Endodermal cell (in vitro differentiated cells): ENCODE measurements around the gene EPYC. TPM values are rescaled to one million over a fixed set of nuclear protein-coding genes. Genes with fewer than 3 reads are reported as not detected.
A peak's percentile ranks its signal among the peaks of the same experiment; 100 is the strongest.

Experiments
- DNase-seq: peaks from one replicate; pipeline ENCODE4 v3.0.0-alpha.2; 2017
- H3K27ac ChIP-seq: 2 replicates; pipeline ENCODE4 v1.5.1; 2013; ENCODE audit warnings: mild to moderate bottlenecking, low read depth, low read length, moderate library complexity
- H3K27me3 ChIP-seq: 2 replicates; pipeline ENCODE4 v1.6.1; 2013; ENCODE audit warnings: mild to moderate bottlenecking, low read length, moderate library complexity; ENCODE audit not compliant: insufficient read depth, control insufficient read depth, poor library complexity, severe bottlenecking
- H3K36me3 ChIP-seq: 2 replicates; pipeline ENCODE4 v1.7.0; 2013; ENCODE audit warnings: mild to moderate bottlenecking, low read length, moderate library complexity; ENCODE audit not compliant: control insufficient read depth, insufficient read depth
- H3K4me1 ChIP-seq: one replicate; pipeline ENCODE4 v1.7.0; 2013; ENCODE audit warnings: low read length; ENCODE audit not compliant: control insufficient read depth, insufficient read depth
- H3K4me3 ChIP-seq: 2 replicates; pipeline ENCODE4 v1.5.1; 2013; ENCODE audit warnings: mild to moderate bottlenecking, low read length, moderate library complexity
- H3K9ac ChIP-seq: 2 replicates; pipeline ENCODE4 v1.6.1; 2013; ENCODE audit warnings: mild to moderate bottlenecking, low read length, moderate library complexity; ENCODE audit not compliant: poor library complexity, severe bottlenecking; ENCODE audit errors: extremely low read depth
- H3K9me3 ChIP-seq: 2 replicates; pipeline ENCODE4 v1.6.1; 2013; ENCODE audit warnings: mild to moderate bottlenecking, low read length, moderate library complexity; ENCODE audit not compliant: control insufficient read depth
- H3K27ac Mint-ChIP-seq: 2 replicates; pipeline ENCODE4 v1.8.0; 2020; ENCODE audit warnings: mixed read lengths
- H3K27me3 Mint-ChIP-seq: 2 replicates; pipeline ENCODE4 v1.8.0; 2021; ENCODE audit warnings: mild to moderate bottlenecking, mixed read lengths; ENCODE audit not compliant: insufficient read depth
- H3K36me3 Mint-ChIP-seq: 2 replicates; pipeline ENCODE4 v1.8.0; 2020; ENCODE audit warnings: low read depth, mixed read lengths
- H3K4me1 Mint-ChIP-seq: 2 replicates; pipeline ENCODE4 v1.8.0; 2020; ENCODE audit warnings: mixed read lengths
- H3K4me3 Mint-ChIP-seq: 2 replicates; pipeline ENCODE4 v1.8.0; 2020; ENCODE audit warnings: mild to moderate bottlenecking, moderate library complexity, mixed read lengths
- H3K9me3 Mint-ChIP-seq: 2 replicates; pipeline ENCODE4 v1.8.0; 2020; ENCODE audit warnings: mild to moderate bottlenecking, mixed read lengths
- CTCF ChIP-seq: fragments of 200-600 bp; sonication (generic); conservative IDR thresholded peaks from 2 replicates; pipeline ENCODE4 v1.5.0; 2021; ENCODE audit warnings: antibody characterized with exemption, mild to moderate bottlenecking
- WGBS, 2 experiments: methylation state at CpG; one replicate each; pipeline versions ENCODE4 v1.1.5 to v1.1.7; 2013; ENCODE audit warnings: missing lambda C conversion rate in 2 of 2, mixed read lengths in 1 of 2; ENCODE audit not compliant: insufficient coverage in 1 of 2, insufficient read length in 1 of 2; 5-methylcytosine and 5-hydroxymethylcytosine counted together
- total RNA-seq, 2 donors: library from RNA; stranded (reverse); fragmentation: NEBNext Ultra II Directional in 1 of 2; extraction: Animal tissue kit (Norgen Biotek cat#: 25700) in 1 of 2; gene quantifications; 2 replicates in 1 of 2; 3 replicates in 1 of 2; pipeline ENCODE4 v1.2.1, GENCODE V29; 2021

The EPYC gene
- total RNA-seq, 2 donors from 2014 or later: not detected

DNA sequence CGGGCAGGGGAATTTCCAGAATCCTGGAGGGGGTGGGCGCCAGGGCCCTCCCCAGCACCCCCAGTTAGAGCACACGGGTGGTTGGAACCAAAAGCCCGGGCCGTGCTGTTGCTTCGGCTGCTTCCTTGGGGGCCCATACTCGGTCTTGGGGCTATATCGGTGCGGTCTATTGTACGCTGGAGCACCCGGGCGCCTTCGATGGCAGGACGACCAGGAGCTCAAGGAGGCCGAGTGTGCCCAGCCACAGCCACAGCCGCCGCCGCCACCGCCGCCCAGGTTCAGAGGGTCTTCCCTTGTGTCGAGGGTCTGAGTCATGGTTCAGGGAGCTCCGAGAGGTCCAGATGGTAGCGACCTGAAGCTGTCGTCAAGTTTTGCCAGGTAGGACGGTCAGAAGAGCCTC is 50.3 kb downstream of the EPYC start:
- Mint-ChIP-seq H3K27ac (no peak overlapping the region), H3K36me3 (no peaks in the 10 kb centered on the region), H3K9me3 (peaks cover 14% of the 10 kb centered on the region), H3K4me3 (no peak overlapping the region), H3K27me3 (peaks cover 6% of the 10 kb centered on the region), H3K4me1 (no peaks in the 10 kb centered on the region)
- DNase-seq: no peak
- no peaks in the 10 kb centered on the region for H3K4me1 ChIP-seq
- H3K27ac ChIP-seq: no peak overlapping the region
- no peaks in the 10 kb centered on the region for H3K9me3 ChIP-seq
- no peak for TF ChIP-seq CTCF
- WGBS, 2 experiments: 96 to 97% methylated on average over 13 to 25 of the region's 25 CpGs
- no peak overlapping the region for H3K9ac ChIP-seq
- H3K27me3 ChIP-seq: no peaks in the 10 kb centered on the region
- no peaks in the 10 kb centered on the region for H3K36me3 ChIP-seq
- no peak overlapping the region for H3K4me3 ChIP-seq

DNA sequence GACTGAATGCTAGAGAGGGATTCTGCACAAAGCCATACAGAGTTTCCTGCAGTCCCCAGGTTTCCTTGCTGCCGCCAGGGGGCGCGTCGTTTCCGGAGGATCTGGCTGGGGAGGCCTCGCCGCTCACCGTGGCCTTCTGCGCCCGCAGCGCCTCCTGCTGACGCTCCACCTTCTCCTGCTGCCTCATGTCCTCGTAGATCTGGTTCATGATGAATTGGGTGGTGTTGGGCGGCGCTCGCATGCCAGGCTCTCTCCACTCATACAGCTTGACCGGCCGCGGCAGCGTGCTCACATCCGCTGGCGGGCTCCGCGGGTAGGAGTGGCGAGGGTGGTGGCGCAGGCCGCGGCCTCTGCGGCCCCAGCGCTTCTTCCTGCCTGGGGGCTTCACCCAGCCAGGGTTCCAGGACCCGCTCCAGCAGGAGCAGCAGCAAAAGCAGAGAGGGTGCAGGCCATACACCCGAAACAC is 50.8 kb downstream of the EPYC start:
- TF ChIP-seq CTCF: peak; percentile 94
- no peaks in the 10 kb centered on the region for H3K4me1 ChIP-seq
- no peak overlapping the region for H3K4me3 ChIP-seq
- H3K9me3 ChIP-seq: no peaks in the 10 kb centered on the region
- Mint-ChIP-seq H3K4me1 (no peaks in the 10 kb centered on the region), H3K4me3 (no peak overlapping the region), H3K27ac (no peak overlapping the region), H3K9me3 (peaks cover 14% of the 10 kb centered on the region), H3K36me3 (no peaks in the 10 kb centered on the region), H3K27me3 (peaks cover 6% of the 10 kb centered on the region)
- no peak overlapping the region for H3K9ac ChIP-seq
- no peaks in the 10 kb centered on the region for H3K27me3 ChIP-seq
- peak; percentile 98 for DNase-seq
- WGBS, 2 experiments: 91 to 94% methylated on average over 7 to 32 of the region's 32 CpGs
- H3K36me3 ChIP-seq: no peaks in the 10 kb centered on the region
- no peak overlapping the region for H3K27ac ChIP-seq

DNA sequence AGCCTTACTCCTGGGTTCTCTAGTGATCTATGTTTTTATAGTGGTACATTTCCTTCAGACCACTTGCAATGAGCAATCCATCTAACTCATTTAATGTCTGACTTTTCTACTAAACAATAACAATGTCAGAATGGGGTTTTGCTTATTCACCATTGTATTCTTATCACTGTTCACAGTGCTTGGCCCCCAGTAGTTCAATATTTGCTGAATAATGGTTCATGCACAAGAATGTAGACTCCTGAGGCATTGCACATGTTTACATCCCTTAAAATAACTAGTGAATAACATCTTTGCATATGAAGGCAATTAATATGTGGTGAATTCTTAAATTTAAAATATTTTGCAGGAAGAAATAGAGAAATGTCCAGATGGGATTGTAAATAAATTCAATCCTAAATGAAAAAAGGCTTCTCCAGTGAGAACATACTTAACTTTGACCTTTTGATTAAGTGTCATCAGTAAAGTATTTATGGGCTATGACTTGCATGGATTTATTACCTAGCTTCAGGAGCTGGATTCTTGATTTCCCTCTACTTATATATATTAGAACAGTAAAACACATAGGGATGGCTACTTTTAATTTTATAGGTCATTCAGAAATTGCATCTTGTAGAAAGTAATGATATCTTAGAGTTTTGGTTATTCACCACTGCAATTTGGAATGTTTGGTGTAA is 53.2 kb downstream of the EPYC start:
- peaks cover 14% of the 10 kb centered on the region for H3K9me3 Mint-ChIP-seq
- H3K9ac ChIP-seq: no peak overlapping the region
- H3K27me3 ChIP-seq: no peaks in the 10 kb centered on the region
- no peak overlapping the region for H3K4me3 ChIP-seq
- no peaks in the 10 kb centered on the region for H3K36me3 Mint-ChIP-seq
- H3K27ac ChIP-seq: no peak overlapping the region
- no peak overlapping the region for H3K4me3 Mint-ChIP-seq
- no peak overlapping the region for H3K27ac Mint-ChIP-seq
- peaks cover 6% of the 10 kb centered on the region for H3K27me3 Mint-ChIP-seq
- TF ChIP-seq CTCF: no peak
- no peaks in the 10 kb centered on the region for H3K4me1 Mint-ChIP-seq
- no peak for DNase-seq
- no peaks in the 10 kb centered on the region for H3K9me3 ChIP-seq
- H3K4me1 ChIP-seq: no peaks in the 10 kb centered on the region
- no peaks in the 10 kb centered on the region for H3K36me3 ChIP-seq
